Muscle of arm (tissue), 14 donors: Measurements from ENCODE around the gene PSMC1. TPM values are rescaled to one million over a fixed set of nuclear protein-coding genes. Genes with fewer than 3 reads are reported as not detected.
A peak's percentile ranks its signal among the peaks of the same experiment; 100 is the strongest.
"Not testable (repeated sequence)": the region's sequence is repeated elsewhere in the genome, so short reads cannot be mapped to it uniquely, and the experiment has no call there.

ENCODE experiments used
- DNase-seq: peaks from one replicate; pipeline ENCODE4 v3.0.0-alpha.2; 2013
- long read RNA-seq, 11 donors: transcript quantifications; one replicate each; lab custom pipeline, GENCODE V29; 2026
- polyA plus RNA-seq, 12 donors: library from polyadenylated mRNA; unstranded; fragments of 120-200 nt; gene quantifications; one replicate each; pipeline ENCODE4 v1.2.1, GENCODE V29; 2013; ENCODE audit not compliant: insufficient read length in 12 of 12

Gene PSMC1
- 100 to 1,000 TPM in 8 of 12 donors, 10 to 100 TPM in 3, not detected in 1; 63.2 to 134 (median 125) TPM for polyA plus RNA-seq
- long read RNA-seq, donor 1, full-length matches to known transcripts, result 24 of 77 reads
- long read RNA-seq, donor 1, partial matches to known transcripts, result 53 of 77 reads
- long read RNA-seq, donor 1, other reads (novel, unspliced or antisense), result 0 of 77 reads
- long read RNA-seq, donor 2, full-length matches to known transcripts, result 55 of 88 reads
- long read RNA-seq, donor 2, partial matches to known transcripts, result 33 of 88 reads
- long read RNA-seq, donor 2, other reads (novel, unspliced or antisense), result 0 of 88 reads
- long read RNA-seq, donor 3, full-length matches to known transcripts, result 16 of 23 reads
- long read RNA-seq, donor 3, partial matches to known transcripts, result 7 of 23 reads
- long read RNA-seq, donor 3, other reads (novel, unspliced or antisense), result 0 of 23 reads
- long read RNA-seq, donor 4, full-length matches to known transcripts, result 17 of 17 reads
- long read RNA-seq, donor 4, partial matches to known transcripts, result 0 of 17 reads
- long read RNA-seq, donor 4, other reads (novel, unspliced or antisense), result 0 of 17 reads
- long read RNA-seq, donor 5, full-length matches to known transcripts, result 55 of 129 reads
- long read RNA-seq, donor 5, partial matches to known transcripts, result 74 of 129 reads
- long read RNA-seq, donor 5, other reads (novel, unspliced or antisense), result 0 of 129 reads
- long read RNA-seq, donor 6, full-length matches to known transcripts, result 17 of 43 reads
- long read RNA-seq, donor 6, partial matches to known transcripts, result 26 of 43 reads
- long read RNA-seq, donor 6, other reads (novel, unspliced or antisense), result 0 of 43 reads
- long read RNA-seq, donor 7, full-length matches to known transcripts, result 19 of 34 reads
- long read RNA-seq, donor 7, partial matches to known transcripts, result 15 of 34 reads
- long read RNA-seq, donor 7, other reads (novel, unspliced or antisense), result 0 of 34 reads
- long read RNA-seq, donor 8, full-length matches to known transcripts, result 36 of 76 reads
- long read RNA-seq, donor 8, partial matches to known transcripts, result 40 of 76 reads
- long read RNA-seq, donor 8, other reads (novel, unspliced or antisense), result 0 of 76 reads
- long read RNA-seq, donor 9, full-length matches to known transcripts, result 15 of 15 reads
- long read RNA-seq, donor 9, partial matches to known transcripts, result 0 of 15 reads
- long read RNA-seq, donor 9, other reads (novel, unspliced or antisense), result 0 of 15 reads
- long read RNA-seq, donor 10, full-length matches to known transcripts, result 49 of 86 reads
- long read RNA-seq, donor 10, partial matches to known transcripts, result 37 of 86 reads
- long read RNA-seq, donor 10, other reads (novel, unspliced or antisense), result 0 of 86 reads
- long read RNA-seq, donor 11, full-length matches to known transcripts, result 29 of 57 reads
- long read RNA-seq, donor 11, partial matches to known transcripts, result 28 of 57 reads
- long read RNA-seq, donor 11, other reads (novel, unspliced or antisense), result 0 of 57 reads

- DNase-seq, result peak; percentile 93
Observed at GRCh38 chr14:90256354-90257131, at the start of gene PSMC1. TSS of gene PSMC1 (plus strand) at chr14:90256553. CDS start at chr14:90256598, 45 bp downstream.

GRCh38 chr14:90213099-90213748 is 43.1 kb upstream of the PSMC1 start:
- DNase-seq, result no peak

GRCh38 chr14:90228478-90228877 is 27.9 kb upstream of the PSMC1 start:
- DNase-seq, result no peak

- DNase-seq, result not testable (repeated sequence)
Observed at GRCh38 chr14:90229942-90230341, 26.4 kb upstream of the PSMC1 start.

- peak; percentile 31 for DNase-seq
Observed at GRCh38 chr14:90235179-90235976, 21.0 kb upstream of the PSMC1 start.

- no peak for DNase-seq
Observed at GRCh38 chr14:90239139-90239538, 17.2 kb upstream of the PSMC1 start.

- DNase-seq, result no peak
Observed at GRCh38 chr14:90242444-90242843, 13.9 kb upstream of the PSMC1 start.

GRCh38 chr14:90246936-90247335 is 9.4 kb upstream of the PSMC1 start:
- DNase-seq, result no peak

GRCh38 chr14:90247441-90247840 is 8.9 kb upstream of the PSMC1 start:
- not testable (repeated sequence) for DNase-seq

- no peak for DNase-seq
Observed at GRCh38 chr14:90248594-90248993, 7.8 kb upstream of the PSMC1 start.

GRCh38 chr14:90253826-90254225 is 2.5 kb upstream of the PSMC1 start:
- no peak for DNase-seq

- DNase-seq, result no peak
Observed at GRCh38 chr14:90255871-90256270, 482 bp upstream of the PSMC1 start.

- DNase-seq, result no peak
Observed at GRCh38 chr14:90263748-90264449, 7.5 kb downstream of the PSMC1 start.

- no peak for DNase-seq
Observed at GRCh38 chr14:90266441-90267154, 10.2 kb downstream of the PSMC1 start.

- DNase-seq, result no peak
Observed at GRCh38 chr14:90268420-90268819, 12.1 kb downstream of the PSMC1 start.

GRCh38 chr14:90272523-90272922 is 16.2 kb downstream of the PSMC1 start:
- DNase-seq, result no peak

- DNase-seq, result peak; percentile 51
Observed at GRCh38 chr14:90273532-90273931, 17.2 kb downstream of the PSMC1 start.

GRCh38 chr14:90274019-90274418 is 17.7 kb downstream of the PSMC1 start:
- DNase-seq, result no peak
